Hepatocyte (in vitro differentiated cells): ENCODE results near the gene RFFL. TPM values are rescaled to one million over a fixed set of nuclear protein-coding genes. Genes with fewer than 3 reads are reported as not detected.
A peak's percentile ranks its signal among the peaks of the same experiment; 100 is the strongest.
"Not testable (repeated sequence)": the region's sequence is repeated elsewhere in the genome, so short reads cannot be mapped to it uniquely, and the experiment has no call there.

ENCODE experiments used
- DNase-seq: peaks from one replicate; pipeline ENCODE4 v3.0.0-alpha.2; 2016; ENCODE audit warnings: low spot score
- H2AFZ ChIP-seq: fragments of 200-600 bp; sonication (generic); 2 replicates; pipeline ENCODE4 v1.6.0; 2016; ENCODE audit warnings: antibody characterized with exemption, mild to moderate bottlenecking
- H3K27ac ChIP-seq: fragments of 200-600 bp; sonication (generic); 2 replicates; pipeline ENCODE4 v1.5.1; 2016; ENCODE audit warnings: mild to moderate bottlenecking
- H3K27me3 ChIP-seq: fragments of 200-600 bp; sonication (generic); 2 replicates; pipeline ENCODE4 v1.6.1; 2016
- H3K36me3 ChIP-seq: fragments of 200-600 bp; sonication (generic); replicated peaks from 2 replicates; pipeline ENCODE4 v1.5.1; 2016; ENCODE audit warnings: low read depth; ENCODE audit not compliant: insufficient read depth
- H3K4me1 ChIP-seq: fragments of 200-600 bp; sonication (generic); 2 replicates; pipeline ENCODE4 v1.5.1; 2016; ENCODE audit warnings: mild to moderate bottlenecking, moderate library complexity; ENCODE audit not compliant: insufficient read depth
- H3K4me2 ChIP-seq: fragments of 200-600 bp; sonication (generic); 2 replicates; pipeline ENCODE4 v1.6.0; 2016
- H3K4me3 ChIP-seq: fragments of 200-600 bp; sonication (generic); 2 replicates; pipeline ENCODE4 v1.5.1; 2016; ENCODE audit warnings: mild to moderate bottlenecking
- H3K79me2 ChIP-seq: fragments of 200-600 bp; sonication (generic); 2 replicates; pipeline ENCODE4 v1.6.0; 2017; ENCODE audit warnings: mild to moderate bottlenecking
- H3K9me2 ChIP-seq: fragments of 200-600 bp; sonication (generic); replicated peaks from 2 replicates; pipeline ENCODE4 v1.6.0; 2017; ENCODE audit warnings: mild to moderate bottlenecking; ENCODE audit not compliant: insufficient read depth
- H3K9me3 ChIP-seq: fragments of 200-600 bp; sonication (generic); 2 replicates; pipeline ENCODE4 v1.5.1; 2016; ENCODE audit warnings: low read depth, mild to moderate bottlenecking
- H4K20me1 ChIP-seq: fragments of 200-600 bp; sonication (generic); 2 replicates; pipeline ENCODE4 v1.6.0; 2016; ENCODE audit warnings: mild to moderate bottlenecking; ENCODE audit not compliant: insufficient read depth, poor library complexity, severe bottlenecking
- EZH2 ChIP-seq: fragments of 200-600 bp; sonication (generic); IDR thresholded peaks from 2 replicates; pipeline ENCODE4 v1.6.1; 2016; ENCODE audit warnings: antibody characterized with exemption, mild to moderate bottlenecking, borderline replicate concordance
- EZH2phosphoT487 ChIP-seq: fragments of 200-600 bp; sonication (generic); IDR thresholded peaks from one replicate; pipeline ENCODE4 v1.6.1; 2018; ENCODE audit warnings: antibody characterized with exemption, mild to moderate bottlenecking, low read depth, moderate library complexity; ENCODE audit not compliant: unreplicated experiment, severe bottlenecking
- WGBS: methylation state at CpG from one replicate; pipeline ENCODE4 v1.1.6; 2016; ENCODE audit warnings: low lambda C conversion rate; ENCODE audit errors: missing lambda C conversion rate; 5-methylcytosine and 5-hydroxymethylcytosine counted together
- polyA plus RNA-seq: library from polyadenylated mRNA; unstranded; fragments of >200 nt; fragmentation: Nextera tagmentation; extraction: Ambion mirVana; gene quantifications from 2 replicates; pipeline ENCODE4 v1.2.1, GENCODE V29; 2016
- total RNA-seq: library from RNA; depleted of rRNA; stranded (reverse); fragments of >200 nt; gene quantifications from 2 replicates; pipeline ENCODE4 v1.2.3, GENCODE V29; 2014
- TF ChIP-seq, protein P1 (sequence below): fragments of 200-600 bp; sonication (generic); IDR thresholded peaks from 2 replicates; pipeline ENCODE4 v1.5.1; 2016; ENCODE audit warnings: antibody characterized with exemption, mild to moderate bottlenecking; ENCODE audit not compliant: poor library complexity

Gene RFFL, protein sequence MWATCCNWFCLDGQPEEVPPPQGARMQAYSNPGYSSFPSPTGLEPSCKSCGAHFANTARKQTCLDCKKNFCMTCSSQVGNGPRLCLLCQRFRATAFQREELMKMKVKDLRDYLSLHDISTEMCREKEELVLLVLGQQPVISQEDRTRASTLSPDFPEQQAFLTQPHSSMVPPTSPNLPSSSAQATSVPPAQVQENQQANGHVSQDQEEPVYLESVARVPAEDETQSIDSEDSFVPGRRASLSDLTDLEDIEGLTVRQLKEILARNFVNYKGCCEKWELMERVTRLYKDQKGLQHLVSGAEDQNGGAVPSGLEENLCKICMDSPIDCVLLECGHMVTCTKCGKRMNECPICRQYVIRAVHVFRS
- 22.7 and 22.9 TPM in 2 replicates for total RNA-seq
- 12.9 and 14.0 TPM in 2 replicates for polyA plus RNA-seq

DNA sequence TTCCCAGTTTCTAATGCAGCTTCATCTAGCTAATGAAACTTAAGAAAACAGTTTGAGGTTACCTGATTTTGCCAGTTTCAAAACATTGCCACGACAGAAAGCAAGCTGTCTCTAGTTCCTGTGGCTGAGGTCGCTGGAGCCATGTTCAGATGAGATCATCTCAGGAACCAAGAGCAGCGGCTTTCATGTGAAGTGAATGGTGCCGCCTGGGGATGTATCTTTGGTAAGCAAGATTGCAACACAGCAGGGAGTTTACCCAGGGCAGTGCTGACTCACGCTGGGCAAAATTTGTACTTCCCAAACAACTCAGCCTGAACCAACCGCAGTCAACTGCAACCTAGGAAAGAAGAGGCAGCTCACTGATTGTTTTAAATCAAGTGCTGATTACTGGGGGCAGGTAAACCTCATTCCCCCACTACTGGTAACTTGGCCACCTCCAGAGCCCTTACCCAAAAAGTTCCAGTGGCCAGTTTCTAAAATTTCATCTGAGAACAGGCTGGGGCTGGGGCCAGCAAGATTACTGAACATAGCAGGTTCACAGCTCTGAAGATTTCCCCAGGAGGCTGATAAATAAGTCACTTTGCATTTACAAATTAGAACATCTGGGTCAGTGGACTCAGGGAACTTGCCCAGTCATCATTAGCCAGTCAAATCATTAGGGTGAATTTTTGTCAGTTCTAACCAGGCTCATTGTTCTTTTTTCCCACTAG lies at the start of gene RFFL:
RFFL (minus strand) TSS at position 194 of the 710 bp plus-strand sequence. CDS start 37,154 bp downstream, outside the sequence.
- Histone ChIP-seq H2AFZ (no peak within 1 kb of the TSS), H3K27me3 (no peaks in the 10 kb centered on the region), H4K20me1 (no peaks in the 10 kb centered on the region), H3K4me3 (no peak within 1 kb of the TSS), H3K27ac (peak within 1 kb of the TSS; percentile 90), H3K9me2 (no peaks in the 10 kb centered on the region), H3K9me3 (no peaks in the 10 kb centered on the region), H3K36me3 (no peaks in the 10 kb centered on the region), H3K79me2 (peaks cover 61% of the 10 kb centered on the region), H3K4me1 (peaks cover 14% of the 10 kb centered on the region), H3K4me2 (peak within 1 kb of the TSS; percentile 57)
- 14% methylated on average over 6 of the region's 6 CpGs for WGBS
- DNase-seq, result peak; percentile 94
- TF ChIP-seq, protein P1, sequence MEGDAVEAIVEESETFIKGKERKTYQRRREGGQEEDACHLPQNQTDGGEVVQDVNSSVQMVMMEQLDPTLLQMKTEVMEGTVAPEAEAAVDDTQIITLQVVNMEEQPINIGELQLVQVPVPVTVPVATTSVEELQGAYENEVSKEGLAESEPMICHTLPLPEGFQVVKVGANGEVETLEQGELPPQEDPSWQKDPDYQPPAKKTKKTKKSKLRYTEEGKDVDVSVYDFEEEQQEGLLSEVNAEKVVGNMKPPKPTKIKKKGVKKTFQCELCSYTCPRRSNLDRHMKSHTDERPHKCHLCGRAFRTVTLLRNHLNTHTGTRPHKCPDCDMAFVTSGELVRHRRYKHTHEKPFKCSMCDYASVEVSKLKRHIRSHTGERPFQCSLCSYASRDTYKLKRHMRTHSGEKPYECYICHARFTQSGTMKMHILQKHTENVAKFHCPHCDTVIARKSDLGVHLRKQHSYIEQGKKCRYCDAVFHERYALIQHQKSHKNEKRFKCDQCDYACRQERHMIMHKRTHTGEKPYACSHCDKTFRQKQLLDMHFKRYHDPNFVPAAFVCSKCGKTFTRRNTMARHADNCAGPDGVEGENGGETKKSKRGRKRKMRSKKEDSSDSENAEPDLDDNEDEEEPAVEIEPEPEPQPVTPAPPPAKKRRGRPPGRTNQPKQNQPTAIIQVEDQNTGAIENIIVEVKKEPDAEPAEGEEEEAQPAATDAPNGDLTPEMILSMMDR, result peak; percentile 28
- TF ChIP-seq EZH2phosphoT487, result no peak

DNA sequence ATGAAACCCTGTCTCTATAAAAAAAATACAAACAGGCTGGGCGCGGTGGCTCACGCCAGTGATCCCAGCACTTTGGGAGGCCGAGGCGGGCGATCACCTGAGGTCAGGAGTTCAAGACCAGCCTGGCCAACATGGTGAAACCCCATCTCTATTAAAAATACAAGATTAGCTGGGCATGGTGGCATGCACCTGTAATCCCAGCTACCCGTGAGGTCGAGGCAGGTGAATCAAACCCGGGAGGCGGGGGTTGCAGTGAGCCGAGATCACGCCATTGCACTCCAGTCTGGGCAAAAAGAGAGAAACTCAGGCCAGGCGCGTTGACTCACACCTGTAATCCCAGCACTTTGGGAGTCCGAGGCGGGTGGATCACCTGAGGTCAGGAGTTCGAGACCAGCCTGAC lies 47.3 kb upstream of the RFFL start:
- H3K4me2 ChIP-seq, H3K4me3 ChIP-seq, H3K36me3 ChIP-seq, H4K20me1 ChIP-seq, H3K27ac ChIP-seq, H3K9me3 ChIP-seq, DNase-seq, H3K4me1 ChIP-seq, H3K9me2 ChIP-seq, H2AFZ ChIP-seq, H3K79me2 ChIP-seq, H3K27me3 ChIP-seq: not testable (repeated sequence)
- 97% methylated on average over 16 of the region's 17 CpGs for WGBS

DNA sequence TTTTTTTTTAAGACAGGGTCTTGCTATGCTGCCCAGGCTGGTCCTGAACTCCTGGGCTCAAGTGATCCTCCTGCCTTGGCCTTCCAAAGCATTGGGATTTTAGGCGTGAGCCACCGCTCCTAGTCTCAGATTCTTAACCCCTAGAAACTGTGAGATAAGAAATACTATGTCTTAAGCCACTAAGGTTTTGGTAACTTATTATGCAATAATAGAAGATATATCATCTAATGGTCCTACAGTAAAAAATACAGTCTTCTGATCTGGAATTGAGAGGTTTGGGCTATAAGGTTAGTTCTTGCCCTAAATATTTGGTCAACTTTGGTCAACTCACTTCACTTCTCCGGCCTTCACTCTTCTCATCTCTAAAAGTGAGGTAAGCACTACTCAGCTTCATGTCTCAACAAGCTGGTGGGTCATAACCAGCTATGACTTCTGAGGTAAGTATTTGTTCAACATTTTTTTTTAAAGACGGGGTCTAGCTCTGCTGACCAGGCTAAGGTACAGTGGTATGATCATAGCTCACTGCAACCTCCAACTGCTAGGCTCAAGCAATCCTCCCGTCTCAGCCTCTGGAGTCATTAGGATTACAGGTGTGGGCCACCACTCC lies 41.4 kb upstream of the RFFL start:
- Histone ChIP-seq H3K9me2 (no peaks in the 10 kb centered on the region), H3K4me1 (no peaks in the 10 kb centered on the region), H3K36me3 (no peaks in the 10 kb centered on the region), H2AFZ (no peak overlapping the region), H3K27ac (no peak overlapping the region), H4K20me1 (no peaks in the 10 kb centered on the region), H3K4me2 (no peak overlapping the region), H3K79me2 (no peaks in the 10 kb centered on the region), H3K27me3 (no peaks in the 10 kb centered on the region), H3K9me3 (no peaks in the 10 kb centered on the region), H3K4me3 (no peak overlapping the region)
- DNase-seq, result no peak
- TF ChIP-seq EZH2phosphoT487 (no peak), EZH2 (no peak)
- TF ChIP-seq, protein P1, result no peak
- WGBS, result 99% methylated on average over 5 of the region's 5 CpGs

DNA sequence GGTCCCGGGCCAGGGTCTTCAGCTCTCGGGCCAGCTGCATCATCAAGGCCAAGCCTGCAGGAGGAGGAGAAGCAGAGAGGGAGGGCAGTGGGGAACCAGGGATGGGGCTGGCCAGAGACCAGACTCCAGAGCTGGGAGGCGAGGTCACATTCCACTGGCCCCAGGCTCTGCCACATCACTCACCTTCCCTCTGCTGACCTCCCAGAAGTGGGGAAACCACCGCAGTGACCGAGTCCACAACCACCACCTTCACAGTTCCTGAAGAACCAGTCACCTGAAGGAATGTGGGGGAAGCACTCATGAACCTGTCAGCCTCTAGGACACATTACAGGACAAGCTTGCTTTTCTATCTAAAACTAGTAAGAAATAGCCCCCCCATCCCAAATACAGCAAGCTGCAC lies 39.8 kb upstream of the RFFL start:
- H3K4me3 ChIP-seq, result no peak overlapping the region
- H3K27ac ChIP-seq, result no peak overlapping the region
- DNase-seq, result no peak
- no peak overlapping the region for H3K4me2 ChIP-seq
- H3K27me3 ChIP-seq, result no peaks in the 10 kb centered on the region
- no peaks in the 10 kb centered on the region for H3K9me3 ChIP-seq
- no peak for TF ChIP-seq EZH2
- TF ChIP-seq EZH2phosphoT487, result no peak
- TF ChIP-seq, protein P1, result no peak
- H3K79me2 ChIP-seq, result no peaks in the 10 kb centered on the region
- no peaks in the 10 kb centered on the region for H3K9me2 ChIP-seq
- 90% methylated on average over 5 of the region's 5 CpGs for WGBS
- H3K36me3 ChIP-seq, result no peaks in the 10 kb centered on the region
- H3K4me1 ChIP-seq, result no peaks in the 10 kb centered on the region
- H2AFZ ChIP-seq, result no peak overlapping the region
- H4K20me1 ChIP-seq, result no peaks in the 10 kb centered on the region
